ENCODE measurements around the gene ZNF628. TPM values are rescaled to one million over a fixed set of nuclear protein-coding genes. Genes with fewer than 3 reads are reported as not detected.

The ZNF628 gene
- total and polyA plus RNA-seq, 12 donors = 2.5 to 7.8 (median 4.8) TPM

- Histone ChIP-seq H3K27me3 (peaks cover 26 to 96% (median 89%) of the 10 kb centered on the region in 7 donors), H3K27ac (no peak overlapping the region), H3K36me3 (no peaks in the 10 kb centered on the region), H3K4me1 (peaks cover 0 to 20% (median 4%) of the 10 kb centered on the region in 9 donors), H3K9me3 (no peaks in the 10 kb centered on the region), H3K4me3 (no peak overlapping the region)
- intact Hi-C loops (cut with DNase I) = no loop called here
- DNase-seq = no peak
- no peak for ATAC-seq
- WGBS, 2 donors = 1% methylated on average over 65 to 72 of the region's 72 CpGs
- TF ChIP-seq CTCF (IDR thresholded peaks at IDR 0.05) = no peak
Observed at GRCh38 chr19:55442372-55442961, 34.0 kb upstream of the ZNF628 start.

GRCh38 chr19:55443045-55443823 lies 33.2 kb upstream of the ZNF628 start, which contains the start of gene SHISA7:
SHISA7 (minus strand) TSS chr19:55443300; CDS start chr19:55442863, 437 bp downstream.
- ATAC-seq (no peak), DNase-seq (no peak)
- no peak within 1 kb of the TSS for H3K27ac ChIP-seq
- H3K4me3 ChIP-seq = no peak within 1 kb of the TSS
- 2 to 4% methylated on average over 43 of the region's 43 CpGs for WGBS, 2 donors
- no peak for TF ChIP-seq CTCF (IDR thresholded peaks at IDR 0.05)
- no peaks in the 10 kb centered on the region for H3K36me3 ChIP-seq
- peaks cover 26 to 92% (median 81%) of the 10 kb centered on the region in 7 donors for H3K27me3 ChIP-seq
- intact Hi-C loops (cut with DNase I) = no loop called here
- H3K9me3 ChIP-seq = no peaks in the 10 kb centered on the region
- H3K4me1 ChIP-seq = peaks cover 0 to 20% (median 4%) of the 10 kb centered on the region in 9 donors

GRCh38 chr19:55443824-55444480 lies 32.5 kb upstream of the ZNF628 start:
- ATAC-seq (no peak), DNase-seq (no peak)
- peaks cover 22 to 85% (median 74%) of the 10 kb centered on the region in 7 donors for H3K27me3 ChIP-seq
- H3K9me3 ChIP-seq = no peaks in the 10 kb centered on the region
- peaks cover 0 to 20% (median 4%) of the 10 kb centered on the region in 9 donors for H3K4me1 ChIP-seq
- intact Hi-C loops (cut with DNase I) = no loop called here
- H3K4me3 ChIP-seq = no peak overlapping the region
- H3K36me3 ChIP-seq = no peaks in the 10 kb centered on the region
- 29 to 32% methylated on average over 18 of the region's 18 CpGs for WGBS, 2 donors
- TF ChIP-seq CTCF (IDR thresholded peaks at IDR 0.05) = no peak
- no peak overlapping the region for H3K27ac ChIP-seq

- ATAC-seq (no peak), DNase-seq (no peak)
- TF ChIP-seq CTCF (IDR thresholded peaks at IDR 0.05) = no peak
- no peaks in the 10 kb centered on the region for H3K9me3 ChIP-seq
- 40 to 46% methylated on average over 11 of the region's 11 CpGs for WGBS, 2 donors
- H3K36me3 ChIP-seq = no peaks in the 10 kb centered on the region
- H3K4me3 ChIP-seq = no peak overlapping the region
- peaks cover 0 to 20% (median 4%) of the 10 kb centered on the region in 9 donors for H3K4me1 ChIP-seq
- peaks cover 16 to 85% (median 74%) of the 10 kb centered on the region in 7 donors for H3K27me3 ChIP-seq
- intact Hi-C loops (cut with DNase I) = no loop called here
- H3K27ac ChIP-seq = no peak overlapping the region
Observed at GRCh38 chr19:55444646-55445045, 31.8 kb upstream of the ZNF628 start.

All from heart right ventricle (tissue), 16 donors.